ENCODE results near the gene CCDC142.

CCDC142 gene

DNA sequence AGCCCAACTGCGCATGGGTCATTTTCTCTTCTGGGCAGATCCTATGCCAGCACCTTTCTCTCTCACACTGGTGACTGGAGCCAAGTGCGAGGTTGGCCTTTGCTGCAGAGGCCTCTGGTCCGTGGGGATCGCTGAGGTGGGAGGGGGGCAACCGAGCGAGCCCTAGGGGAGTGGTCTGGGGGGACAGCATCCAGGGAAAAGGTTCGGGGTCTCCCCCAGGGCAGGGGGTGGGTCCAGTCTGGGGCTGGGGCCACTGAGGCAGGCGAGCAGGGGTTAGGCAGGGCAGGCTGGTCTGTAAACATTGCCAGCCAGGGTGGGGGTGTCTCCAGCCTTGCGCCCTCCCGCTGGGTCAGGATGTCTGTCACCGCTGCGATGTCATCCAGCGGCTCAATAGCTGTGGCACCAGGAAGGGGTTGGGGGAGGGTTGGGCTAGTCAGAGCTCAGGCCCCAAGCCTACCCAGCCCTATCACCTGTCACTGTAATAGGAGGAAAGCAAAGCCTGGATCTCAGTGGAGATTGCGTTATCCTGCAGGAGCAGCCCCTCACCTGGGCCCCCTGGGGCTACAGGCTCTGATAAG, 56.5 kb downstream of the CCDC142 start:
- DNase-seq (ENCODE audit: extremely low spot score, insufficient read length, low read depth) (no peak), FAIRE-seq (no peak)

DNA sequence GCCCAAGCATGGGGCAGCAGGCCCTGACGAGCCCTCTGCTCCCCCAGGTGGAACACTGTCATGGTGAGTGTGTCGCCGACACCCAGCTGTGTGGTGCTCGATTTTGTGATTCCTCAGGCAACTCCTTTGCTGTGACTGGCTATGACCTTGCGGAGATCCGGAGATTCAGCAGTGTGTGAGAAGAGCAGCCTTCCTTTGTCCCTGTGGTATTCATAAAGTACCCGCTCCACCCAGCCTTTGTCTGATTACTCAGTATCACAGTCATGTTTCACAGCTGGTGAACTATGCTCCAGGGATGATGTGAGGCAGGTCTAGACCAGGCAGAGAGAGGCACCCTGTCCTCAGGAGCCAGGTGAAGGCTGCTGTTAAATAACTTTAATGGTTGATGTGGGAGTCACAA, 57.3 kb downstream of the CCDC142 start:
- no peak for DNase-seq (ENCODE audit: extremely low spot score, insufficient read length, low read depth)
- no peak for FAIRE-seq

DNA sequence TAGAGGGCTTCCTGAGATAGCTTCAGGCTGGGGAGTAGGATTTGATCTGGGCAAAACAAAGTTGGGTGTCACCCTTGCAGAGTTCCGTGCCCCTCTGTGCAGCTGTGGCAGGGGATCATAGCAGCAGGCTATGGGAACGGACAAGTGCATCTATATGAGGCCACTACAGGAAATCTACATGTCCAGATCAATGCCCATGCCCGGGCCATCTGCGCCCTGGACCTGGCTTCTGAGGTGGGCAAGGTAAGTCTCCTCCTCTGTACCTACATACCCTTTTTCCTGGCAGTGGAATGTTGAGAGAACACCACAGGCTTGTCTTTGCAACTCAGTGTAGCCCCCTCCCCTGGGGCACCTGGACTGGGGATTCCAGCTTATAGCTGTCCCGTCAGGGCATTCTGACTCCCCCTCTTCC, 57.8 kb downstream of the CCDC142 start:
- no peak for FAIRE-seq
- no peak for DNase-seq (ENCODE audit: extremely low spot score, insufficient read length, low read depth)

DNA sequence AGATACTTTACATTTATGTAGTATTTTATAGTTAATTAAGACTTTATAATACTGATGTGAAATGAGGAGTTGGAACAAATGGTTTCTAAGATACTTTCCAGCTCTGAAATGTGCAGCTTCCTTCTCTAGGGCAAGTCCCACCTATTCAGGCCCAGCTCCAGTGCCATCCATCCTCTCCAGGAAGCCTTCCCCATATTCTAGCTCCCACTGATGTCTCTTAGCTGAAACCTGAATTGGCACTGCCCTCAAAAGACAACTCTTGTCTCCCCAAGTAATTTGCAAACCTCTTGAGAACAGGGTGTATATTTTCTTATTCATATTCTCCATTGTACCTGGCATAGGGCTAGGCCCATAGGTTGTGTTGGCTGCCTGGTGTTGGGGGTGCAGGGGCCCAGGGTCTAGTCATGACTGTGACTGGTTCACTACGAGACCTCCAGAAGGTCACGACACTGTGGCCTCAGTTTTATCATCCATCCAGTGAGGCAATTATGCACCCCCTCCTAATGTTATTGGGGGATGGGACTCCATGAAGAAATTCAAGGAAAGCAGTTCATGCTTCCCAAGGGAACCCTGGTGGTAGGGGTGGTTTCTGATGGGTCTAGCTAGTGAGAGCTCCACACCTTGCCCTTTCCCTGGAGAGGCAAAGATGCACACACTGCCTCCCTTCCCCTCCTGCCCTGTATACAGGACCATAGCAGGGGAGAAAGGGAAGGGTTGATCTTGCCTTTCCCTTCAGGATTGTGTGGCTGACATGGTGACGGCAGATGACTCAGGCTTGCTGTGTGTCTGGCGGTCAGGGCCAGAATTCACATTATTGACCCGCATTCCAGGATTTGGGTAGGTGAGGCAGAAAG, 58.4 kb downstream of the CCDC142 start:
- DNase-seq (ENCODE audit: extremely low spot score, insufficient read length, low read depth): no peak
- no peak for FAIRE-seq

All from GM18507 (cell line).